Measurements from ENCODE around the gene ZNF207. TPM values are rescaled to one million over a fixed set of nuclear protein-coding genes. Genes with fewer than 3 reads are reported as not detected.

ZNF207 gene
- total and polyA plus RNA-seq, 9 of the 15 experiments (the other 6 are each of a cell fraction or from before 2014, with no cell fraction given), result 123 to 370 (median 250) TPM

GRCh38 chr17:32341857-32342602 is 7.9 kb upstream of the ZNF207 start, which contains the start of gene C17orf75 (continued):
- TF ChIP-seq KAT2B (IDR thresholded peaks at IDR 0.05; ENCODE audit: low read depth, low read length), result no peak
- TF ChIP-seq ZNF143 (CRISPR knock-in tag; IDR thresholded peaks at IDR 0.05), result no peak; the same call in 1 of the 2 replicates
- TF ChIP-seq ZNF239 (CRISPR knock-in tag; IDR thresholded peaks at IDR 0.05), result peak; percentile 61; the same call in 1 of the 2 replicates
- no peak for TF ChIP-seq ZNF3 (CRISPR knock-in tag; IDR thresholded peaks at IDR 0.05)
- no peak for TF ChIP-seq SMARCA4 (IDR thresholded peaks at IDR 0.05)
- no peak; the same call in 1 of the 2 replicates for TF ChIP-seq CBFA2T3 (IDR thresholded peaks at IDR 0.05)
- TF ChIP-seq PHB (CRISPR knock-in tag; IDR thresholded peaks at IDR 0.05), result no peak
- TF ChIP-seq RNF2 (IDR thresholded peaks at IDR 0.05), result peak; percentile 81
- TF ChIP-seq FOXP4 (CRISPR knock-in tag; IDR thresholded peaks at IDR 0.05; ENCODE audit: borderline replicate concordance), result no peak
- TF ChIP-seq ZNF780A (CRISPR knock-in tag; IDR thresholded peaks at IDR 0.05), result no peak
- no peak for TF ChIP-seq POLR3A (IDR thresholded peaks at IDR 0.05; ENCODE audit: borderline replicate concordance, extremely low read depth, insufficient read depth, insufficient read length)
- TF ChIP-seq ZNF134 (CRISPR knock-in tag; conservative IDR thresholded peaks at IDR 0.05), result no peak
- TF ChIP-seq RNF219 (CRISPR knock-in tag; IDR thresholded peaks at IDR 0.05), result no peak
- no peak for TF ChIP-seq HES1 (IDR thresholded peaks at IDR 0.05; ENCODE audit: low read depth)
- TF ChIP-seq ZBTB12 (CRISPR knock-in tag; IDR thresholded peaks at IDR 0.05), result no peak
- peak; percentile 55; the same call in 1 of the 2 replicates for TF ChIP-seq MEF2A (IDR thresholded peaks at IDR 0.05; ENCODE audit: control insufficient read depth, low read depth, low read length)
- no peak for TF ChIP-seq ZFP30 (CRISPR knock-in tag; IDR thresholded peaks at IDR 0.05; ENCODE audit: borderline replicate concordance)
- 0 out of 2 replicates have a peak, but pooled peaks have one; percentile 28 for TF ChIP-seq ZNF766 (CRISPR knock-in tag; conservative IDR thresholded peaks at IDR 0.05)
- TF ChIP-seq HMG20A (CRISPR knock-in tag; conservative IDR thresholded peaks at IDR 0.05), result no peak
- no peak for TF ChIP-seq NR0B1 (IDR thresholded peaks at IDR 0.05; ENCODE audit: partially characterized antibody)
- no peak for TF ChIP-seq TCF7L2 (IDR thresholded peaks at IDR 0.05; ENCODE audit: low read depth, low read length)
- no peak for TF ChIP-seq ZNF316 (IDR thresholded peaks at IDR 0.05)
- TF ChIP-seq SREBF2 (CRISPR knock-in tag; IDR thresholded peaks at IDR 0.05), result no peak
